Measurements from ENCODE around the gene AQP10. TPM values are rescaled to one million over a fixed set of nuclear protein-coding genes. Genes with fewer than 3 reads are reported as not detected.
"Not testable (repeated sequence)": the region's sequence is repeated elsewhere in the genome, so short reads cannot be mapped to it uniquely, and the experiment has no call there.

The AQP10 gene
- total RNA-seq, 1 experiment from 2014 or later: not detected

DNA sequence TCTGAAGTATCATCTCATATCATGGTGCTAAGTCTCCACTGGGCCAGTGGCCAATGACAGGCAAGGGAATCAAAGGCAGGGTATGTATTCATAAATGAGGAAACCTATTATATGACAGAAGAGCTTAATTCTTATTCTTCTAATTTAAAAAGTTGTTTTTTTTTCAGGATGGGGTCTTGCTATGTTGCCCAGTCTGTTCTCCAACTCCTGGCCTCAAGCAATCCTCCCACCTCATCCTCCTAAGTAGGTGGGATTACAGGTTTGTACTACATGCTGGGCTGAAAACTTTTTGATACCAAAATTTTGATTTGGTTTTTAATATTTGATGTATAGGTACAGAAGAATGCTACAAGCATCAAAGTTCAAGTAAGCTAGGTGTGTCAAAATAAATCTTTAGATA lies 39.4 kb downstream of the AQP10 start:
- ATAC-seq (no peak), DNase-seq (ENCODE audit: low read depth, low spot score) (no peak)
- TF ChIP-seq TCF7L2 (IDR thresholded peaks at IDR 0.05; ENCODE audit: low read depth, low read length) (no peak), POLR2AphosphoS5 (IDR thresholded peaks at IDR 0.05; ENCODE audit: low read depth, low read length) (no peak), SIN3A (IDR thresholded peaks at IDR 0.05; ENCODE audit: borderline replicate concordance, insufficient read depth, low read depth, low read length) (no peak)
- TF ChIP-seq, protein P1, sequence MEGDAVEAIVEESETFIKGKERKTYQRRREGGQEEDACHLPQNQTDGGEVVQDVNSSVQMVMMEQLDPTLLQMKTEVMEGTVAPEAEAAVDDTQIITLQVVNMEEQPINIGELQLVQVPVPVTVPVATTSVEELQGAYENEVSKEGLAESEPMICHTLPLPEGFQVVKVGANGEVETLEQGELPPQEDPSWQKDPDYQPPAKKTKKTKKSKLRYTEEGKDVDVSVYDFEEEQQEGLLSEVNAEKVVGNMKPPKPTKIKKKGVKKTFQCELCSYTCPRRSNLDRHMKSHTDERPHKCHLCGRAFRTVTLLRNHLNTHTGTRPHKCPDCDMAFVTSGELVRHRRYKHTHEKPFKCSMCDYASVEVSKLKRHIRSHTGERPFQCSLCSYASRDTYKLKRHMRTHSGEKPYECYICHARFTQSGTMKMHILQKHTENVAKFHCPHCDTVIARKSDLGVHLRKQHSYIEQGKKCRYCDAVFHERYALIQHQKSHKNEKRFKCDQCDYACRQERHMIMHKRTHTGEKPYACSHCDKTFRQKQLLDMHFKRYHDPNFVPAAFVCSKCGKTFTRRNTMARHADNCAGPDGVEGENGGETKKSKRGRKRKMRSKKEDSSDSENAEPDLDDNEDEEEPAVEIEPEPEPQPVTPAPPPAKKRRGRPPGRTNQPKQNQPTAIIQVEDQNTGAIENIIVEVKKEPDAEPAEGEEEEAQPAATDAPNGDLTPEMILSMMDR (IDR thresholded peaks at IDR 0.05): no peak
- TF ChIP-seq, protein P2, sequence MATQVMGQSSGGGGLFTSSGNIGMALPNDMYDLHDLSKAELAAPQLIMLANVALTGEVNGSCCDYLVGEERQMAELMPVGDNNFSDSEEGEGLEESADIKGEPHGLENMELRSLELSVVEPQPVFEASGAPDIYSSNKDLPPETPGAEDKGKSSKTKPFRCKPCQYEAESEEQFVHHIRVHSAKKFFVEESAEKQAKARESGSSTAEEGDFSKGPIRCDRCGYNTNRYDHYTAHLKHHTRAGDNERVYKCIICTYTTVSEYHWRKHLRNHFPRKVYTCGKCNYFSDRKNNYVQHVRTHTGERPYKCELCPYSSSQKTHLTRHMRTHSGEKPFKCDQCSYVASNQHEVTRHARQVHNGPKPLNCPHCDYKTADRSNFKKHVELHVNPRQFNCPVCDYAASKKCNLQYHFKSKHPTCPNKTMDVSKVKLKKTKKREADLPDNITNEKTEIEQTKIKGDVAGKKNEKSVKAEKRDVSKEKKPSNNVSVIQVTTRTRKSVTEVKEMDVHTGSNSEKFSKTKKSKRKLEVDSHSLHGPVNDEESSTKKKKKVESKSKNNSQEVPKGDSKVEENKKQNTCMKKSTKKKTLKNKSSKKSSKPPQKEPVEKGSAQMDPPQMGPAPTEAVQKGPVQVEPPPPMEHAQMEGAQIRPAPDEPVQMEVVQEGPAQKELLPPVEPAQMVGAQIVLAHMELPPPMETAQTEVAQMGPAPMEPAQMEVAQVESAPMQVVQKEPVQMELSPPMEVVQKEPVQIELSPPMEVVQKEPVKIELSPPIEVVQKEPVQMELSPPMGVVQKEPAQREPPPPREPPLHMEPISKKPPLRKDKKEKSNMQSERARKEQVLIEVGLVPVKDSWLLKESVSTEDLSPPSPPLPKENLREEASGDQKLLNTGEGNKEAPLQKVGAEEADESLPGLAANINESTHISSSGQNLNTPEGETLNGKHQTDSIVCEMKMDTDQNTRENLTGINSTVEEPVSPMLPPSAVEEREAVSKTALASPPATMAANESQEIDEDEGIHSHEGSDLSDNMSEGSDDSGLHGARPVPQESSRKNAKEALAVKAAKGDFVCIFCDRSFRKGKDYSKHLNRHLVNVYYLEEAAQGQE (IDR thresholded peaks at IDR 0.05; ENCODE audit: insufficient read depth in 1 of 2, low read depth in 2 of 2, low read length in 1 of 2): no peak
- no peaks in the 10 kb centered on the region for H3K9me3 ChIP-seq (ENCODE audit: control insufficient read depth, insufficient read depth, low read depth, low read length)
- in situ Hi-C loops (cut with HindIII; ENCODE audit: low pct_unique_long_range_greater_than_20kb, low sequenced_read_pairs) (no loop called here), intact Hi-C loops (cut with micrococcal nuclease; ENCODE audit: unreplicated experiment) (no loop called here)
- ChIA-PET CTCF (no interaction called here), POLR2A (no interaction called here)
- no peaks in the 10 kb centered on the region for H3K27me3 ChIP-seq (ENCODE audit: control insufficient read depth, insufficient read depth, low read length)
- H3K27ac ChIP-seq (ENCODE audit: low read length): no peak overlapping the region
- no peaks in the 10 kb centered on the region for H3K4me1 ChIP-seq (ENCODE audit: control insufficient read depth, insufficient read depth, low read length)
- H3K36me3 ChIP-seq (ENCODE audit: control insufficient read depth, insufficient read depth, low read length): no peaks in the 10 kb centered on the region
- no peak overlapping the region for H3K4me3 ChIP-seq (ENCODE audit: low read depth in 2 of 2, low read length in 2 of 2)
- BruUV-seq (replicated peaks): no TSS peak

DNA sequence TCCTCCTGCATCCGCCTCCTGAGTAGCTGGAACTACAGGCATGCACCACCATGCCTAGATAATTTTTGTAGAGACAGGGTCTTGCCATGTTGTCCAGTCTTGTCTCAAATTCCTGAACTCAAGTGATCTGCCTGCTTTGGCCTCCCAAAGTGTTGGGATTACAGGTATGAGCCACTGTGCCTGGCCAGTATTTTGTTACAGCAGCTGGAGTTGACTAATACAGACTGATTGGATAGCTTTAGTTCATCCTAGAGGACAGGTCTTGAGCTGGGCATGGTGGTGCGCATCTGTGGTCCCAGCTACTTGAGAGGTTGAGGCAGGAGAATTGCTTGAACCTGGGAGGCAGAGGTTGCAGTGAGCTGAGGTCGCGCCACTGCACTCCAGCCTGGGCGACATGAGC lies 40.0 kb downstream of the AQP10 start:
- POLR2A ChIA-PET: interaction anchor here (0.5 kb wide), 1 partner anchor 173 kb away, joined by 3 read pairs; no protein-coding TSS in a partner anchor
- intact Hi-C loops (cut with micrococcal nuclease; ENCODE audit: unreplicated experiment); H3K36me3 ChIP-seq (ENCODE audit: control insufficient read depth, insufficient read depth, low read length); in situ Hi-C loops (cut with HindIII; ENCODE audit: low pct_unique_long_range_greater_than_20kb, low sequenced_read_pairs); CTCF ChIA-PET; H3K4me3 ChIP-seq (ENCODE audit: low read depth in 2 of 2, low read length in 2 of 2); BruUV-seq (replicated peaks); H3K4me1 ChIP-seq (ENCODE audit: control insufficient read depth, insufficient read depth, low read length); DNase-seq (ENCODE audit: low read depth, low spot score); H3K27ac ChIP-seq (ENCODE audit: low read length); ATAC-seq; H3K27me3 ChIP-seq (ENCODE audit: control insufficient read depth, insufficient read depth, low read length); H3K9me3 ChIP-seq (ENCODE audit: control insufficient read depth, insufficient read depth, low read depth, low read length): not testable (repeated sequence)

DNA sequence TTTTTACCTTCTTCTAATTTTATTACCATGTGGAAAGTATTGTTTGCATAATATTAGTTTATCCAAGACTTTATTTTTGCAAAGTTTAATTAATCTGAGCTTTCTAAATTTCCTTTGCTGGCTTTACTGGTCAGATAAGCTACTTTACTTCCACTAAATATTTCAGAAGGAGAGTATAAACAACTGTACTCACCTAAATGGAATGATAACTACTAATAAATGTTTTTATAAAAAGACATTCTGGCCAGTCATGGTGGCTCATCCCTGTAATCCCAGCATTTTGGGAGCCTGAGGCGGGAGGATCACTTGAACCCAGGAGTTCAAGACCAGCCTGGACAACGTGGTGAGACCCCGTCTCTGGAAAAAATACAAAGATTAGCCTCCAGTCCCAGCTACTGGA lies 40.5 kb downstream of the AQP10 start:
- H3K9me3 ChIP-seq (ENCODE audit: control insufficient read depth, insufficient read depth, low read depth, low read length): no peaks in the 10 kb centered on the region
- TF ChIP-seq, protein P1 (IDR thresholded peaks at IDR 0.05): no peak
- TF ChIP-seq, protein P2 (IDR thresholded peaks at IDR 0.05; ENCODE audit: insufficient read depth in 1 of 2, low read depth in 2 of 2, low read length in 1 of 2): no peak
- no peak for TF ChIP-seq TCF7L2 (IDR thresholded peaks at IDR 0.05; ENCODE audit: low read depth, low read length)
- no peak for TF ChIP-seq POLR2AphosphoS5 (IDR thresholded peaks at IDR 0.05; ENCODE audit: low read depth, low read length)
- no peak for TF ChIP-seq SIN3A (IDR thresholded peaks at IDR 0.05; ENCODE audit: borderline replicate concordance, insufficient read depth, low read depth, low read length)
- intact Hi-C loops (cut with micrococcal nuclease; ENCODE audit: unreplicated experiment) (no loop called here), in situ Hi-C loops (cut with HindIII; ENCODE audit: low pct_unique_long_range_greater_than_20kb, low sequenced_read_pairs) (no loop called here)
- POLR2A ChIA-PET: interaction anchor here (0.5 kb wide), 1 partner anchor 173 kb away, joined by 3 read pairs; no protein-coding TSS in a partner anchor
- ATAC-seq (no peak), DNase-seq (ENCODE audit: low read depth, low spot score) (no peak)
- no TSS peak for BruUV-seq (replicated peaks)
- CTCF ChIA-PET: no interaction called here
- no peaks in the 10 kb centered on the region for H3K36me3 ChIP-seq (ENCODE audit: control insufficient read depth, insufficient read depth, low read length)
- H3K4me3 ChIP-seq (ENCODE audit: low read depth in 2 of 2, low read length in 2 of 2): no peak overlapping the region
- H3K4me1 ChIP-seq (ENCODE audit: control insufficient read depth, insufficient read depth, low read length): no peaks in the 10 kb centered on the region
- no peaks in the 10 kb centered on the region for H3K27me3 ChIP-seq (ENCODE audit: control insufficient read depth, insufficient read depth, low read length)
- H3K27ac ChIP-seq (ENCODE audit: low read length): no peak overlapping the region
